ENCODE data around the gene FBXL7.

The FBXL7 gene

GRCh38 chr5:15676591-15676990 lies 176.6 kb downstream of the FBXL7 start:
- no peak for TF ChIP-seq CTCF (conservative IDR thresholded peaks at IDR 0.05; ENCODE audit: low read depth, low read length)
- peak; percentile 30 for DNase-seq (ENCODE audit: low read depth)
- no peak overlapping the region for H3K4me3 ChIP-seq (ENCODE audit: low read depth, low read length)

GRCh38 chr5:15679161-15679560 lies 179.2 kb downstream of the FBXL7 start:
- TF ChIP-seq CTCF (conservative IDR thresholded peaks at IDR 0.05; ENCODE audit: low read depth, low read length): no peak
- no peak overlapping the region for H3K4me3 ChIP-seq (ENCODE audit: low read depth, low read length)
- no peak for DNase-seq (ENCODE audit: low read depth)

- no peak overlapping the region for H3K4me3 ChIP-seq (ENCODE audit: low read depth, low read length)
- DNase-seq (ENCODE audit: low read depth): no peak
- TF ChIP-seq CTCF (conservative IDR thresholded peaks at IDR 0.05; ENCODE audit: low read depth, low read length): no peak
Measured at GRCh38 chr5:15680455-15680854, 180.5 kb downstream of the FBXL7 start.

DNA sequence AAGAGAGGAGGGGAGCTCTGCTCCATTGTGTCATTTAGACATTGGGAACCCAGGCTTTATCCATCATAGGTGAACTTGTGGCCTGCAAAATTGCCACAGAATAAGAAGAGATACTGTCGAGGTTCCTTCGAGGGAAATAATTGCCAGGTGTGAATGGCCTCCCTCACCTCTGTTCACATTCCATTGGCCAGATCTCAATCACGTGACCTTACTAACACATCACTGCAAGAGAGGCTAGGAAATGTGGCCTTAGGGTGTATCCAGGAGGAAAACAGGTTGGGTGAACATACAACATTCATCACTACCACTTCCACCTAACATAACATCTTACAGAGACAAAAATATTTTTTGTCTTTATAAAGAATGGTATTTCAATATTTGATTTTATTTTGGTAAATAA lies 182.1 kb downstream of the FBXL7 start:
- no peak overlapping the region for H3K4me3 ChIP-seq (ENCODE audit: low read depth, low read length)
- TF ChIP-seq CTCF (conservative IDR thresholded peaks at IDR 0.05; ENCODE audit: low read depth, low read length): no peak
- DNase-seq (ENCODE audit: low read depth): no peak

- no peak overlapping the region for H3K4me3 ChIP-seq (ENCODE audit: low read depth, low read length)
- DNase-seq (ENCODE audit: low read depth): no peak
- no peak for TF ChIP-seq CTCF (conservative IDR thresholded peaks at IDR 0.05; ENCODE audit: low read depth, low read length)
Measured at GRCh38 chr5:15682566-15682965, 182.6 kb downstream of the FBXL7 start.

DNA sequence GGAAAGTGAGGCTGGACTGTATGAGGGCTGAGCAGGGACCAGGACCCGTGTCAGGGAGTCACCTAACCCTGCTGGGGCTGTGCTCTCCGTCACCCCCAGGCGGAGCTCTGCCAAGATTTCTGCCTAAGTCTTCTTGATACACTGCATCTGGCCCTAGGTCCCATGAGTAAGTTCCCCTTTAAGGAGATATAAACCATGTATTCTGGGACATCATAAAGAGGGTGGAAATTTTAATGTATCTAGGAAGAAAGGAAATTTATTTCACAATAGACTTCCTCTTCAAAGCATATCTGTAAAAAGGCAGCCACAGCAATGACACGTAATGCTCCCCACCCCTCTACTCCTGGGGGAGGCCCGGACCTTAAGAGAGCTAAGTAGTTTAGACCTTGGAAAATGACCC lies 183.4 kb downstream of the FBXL7 start:
- peak; percentile 44 for DNase-seq (ENCODE audit: low read depth)

More for the DNA sequence above, 183.4 kb downstream of the FBXL7 start:
- no peak overlapping the region for H3K4me3 ChIP-seq (ENCODE audit: low read depth, low read length)
- TF ChIP-seq CTCF (conservative IDR thresholded peaks at IDR 0.05; ENCODE audit: low read depth, low read length): peak; percentile 55
